Suprapubic skin (tissue), 3 donors: ENCODE results near the gene BTBD2.

Experiments
- EP300 ChIP-seq: sonication (generic); formaldehyde crosslinking; IDR thresholded peaks from one replicate; pipeline ENCODE4 v1.6.1; 2017; ENCODE audit warnings: antibody characterized with exemption
- POLR2A ChIP-seq, 2 donors: fragments of 450-650 bp; IDR thresholded peaks; one replicate each; pipeline ENCODE4 v1.6.1; 2017; ENCODE audit warnings: antibody characterized with exemption in 2 of 2, mild to moderate bottlenecking in 2 of 2, moderate library complexity in 2 of 2
- TF ChIP-seq, protein P1 (sequence below), 2 donors: fragments of 200-600 bp in 1 of 2; fragments of 450-650 bp in 1 of 2; sonication (generic) in 1 of 2; IDR thresholded peaks; one replicate each; pipeline ENCODE4 v1.5.1; 2016 to 2019; ENCODE audit warnings: antibody characterized with exemption in 2 of 2, mild to moderate bottlenecking in 1 of 2, moderate library complexity in 1 of 2

DNA sequence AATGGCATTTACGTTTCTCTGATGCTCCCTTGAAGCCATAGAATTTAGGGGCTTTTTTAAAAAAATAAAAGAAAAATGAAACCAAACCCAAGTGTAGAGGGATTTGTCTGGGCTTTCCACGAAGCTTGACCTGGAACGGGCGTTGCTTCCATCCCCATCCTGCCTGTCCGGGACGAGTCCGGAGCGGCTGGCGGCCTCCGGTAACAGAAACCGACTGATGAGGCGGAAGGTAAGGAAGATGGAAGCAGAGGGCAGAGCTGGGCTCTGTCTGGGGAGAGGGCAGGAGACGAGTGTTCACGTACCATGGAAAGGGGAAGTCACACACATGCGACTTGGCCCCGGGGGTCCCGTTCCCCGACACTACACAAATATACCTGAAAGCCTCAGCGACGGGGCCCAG lies 34.3 kb downstream of the BTBD2 start:
- TF ChIP-seq, protein P1, sequence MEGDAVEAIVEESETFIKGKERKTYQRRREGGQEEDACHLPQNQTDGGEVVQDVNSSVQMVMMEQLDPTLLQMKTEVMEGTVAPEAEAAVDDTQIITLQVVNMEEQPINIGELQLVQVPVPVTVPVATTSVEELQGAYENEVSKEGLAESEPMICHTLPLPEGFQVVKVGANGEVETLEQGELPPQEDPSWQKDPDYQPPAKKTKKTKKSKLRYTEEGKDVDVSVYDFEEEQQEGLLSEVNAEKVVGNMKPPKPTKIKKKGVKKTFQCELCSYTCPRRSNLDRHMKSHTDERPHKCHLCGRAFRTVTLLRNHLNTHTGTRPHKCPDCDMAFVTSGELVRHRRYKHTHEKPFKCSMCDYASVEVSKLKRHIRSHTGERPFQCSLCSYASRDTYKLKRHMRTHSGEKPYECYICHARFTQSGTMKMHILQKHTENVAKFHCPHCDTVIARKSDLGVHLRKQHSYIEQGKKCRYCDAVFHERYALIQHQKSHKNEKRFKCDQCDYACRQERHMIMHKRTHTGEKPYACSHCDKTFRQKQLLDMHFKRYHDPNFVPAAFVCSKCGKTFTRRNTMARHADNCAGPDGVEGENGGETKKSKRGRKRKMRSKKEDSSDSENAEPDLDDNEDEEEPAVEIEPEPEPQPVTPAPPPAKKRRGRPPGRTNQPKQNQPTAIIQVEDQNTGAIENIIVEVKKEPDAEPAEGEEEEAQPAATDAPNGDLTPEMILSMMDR (IDR thresholded peaks at IDR 0.05), result no peak
- TF ChIP-seq POLR2A (IDR thresholded peaks at IDR 0.05) (no peak), EP300 (no peak)
